ENCODE data around the gene PGD. TPM values are rescaled to one million over a fixed set of nuclear protein-coding genes. Genes with fewer than 3 reads are reported as not detected.
"Not testable (repeated sequence)": the region's sequence is repeated elsewhere in the genome, so short reads cannot be mapped to it uniquely, and the experiment has no call there.

PGD gene
- total RNA-seq, 1 experiment from 2014 or later: 30.2 TPM

- in situ Hi-C loops (cut with HindIII; ENCODE audit: low pct_unique_long_range_greater_than_20kb, low sequenced_read_pairs): no loop called here
- DNase-seq (ENCODE audit: low read depth, low spot score): no peak
These were observed 57.2 kb downstream of the PGD start for GRCh38 chr1:10456048-10456447.

- DNase-seq (ENCODE audit: low read depth, low spot score): no peak
- in situ Hi-C loops (cut with HindIII; ENCODE audit: low pct_unique_long_range_greater_than_20kb, low sequenced_read_pairs): no loop called here
These were observed 57.8 kb downstream of the PGD start for GRCh38 chr1:10456661-10457060.

- in situ Hi-C loops (cut with HindIII; ENCODE audit: low pct_unique_long_range_greater_than_20kb, low sequenced_read_pairs); DNase-seq (ENCODE audit: low read depth, low spot score): not testable (repeated sequence)
These were observed 58.6 kb downstream of the PGD start for GRCh38 chr1:10457462-10457861.

- DNase-seq (ENCODE audit: low read depth, low spot score): no peak
- in situ Hi-C loops (cut with HindIII; ENCODE audit: low pct_unique_long_range_greater_than_20kb, low sequenced_read_pairs): no loop called here
These were observed 59.0 kb downstream of the PGD start for GRCh38 chr1:10457875-10458274.

GRCh38 chr1:10459184-10459583 lies 60.3 kb downstream of the PGD start:
- no peak for DNase-seq (ENCODE audit: low read depth, low spot score)

GRCh38 chr1:10467078-10467477 lies 68.2 kb downstream of the PGD start:
- no peak for DNase-seq (ENCODE audit: low read depth, low spot score)
- in situ Hi-C loops (cut with HindIII; ENCODE audit: low pct_unique_long_range_greater_than_20kb, low sequenced_read_pairs): no loop called here

More at GRCh38 chr1:10459184-10459583, 60.3 kb downstream of the PGD start:
- in situ Hi-C loops (cut with HindIII; ENCODE audit: low pct_unique_long_range_greater_than_20kb, low sequenced_read_pairs): no loop called here

GRCh38 chr1:10470043-10470442 lies 71.2 kb downstream of the PGD start:
- DNase-seq (ENCODE audit: low read depth, low spot score): no peak
- in situ Hi-C loops (cut with HindIII; ENCODE audit: low pct_unique_long_range_greater_than_20kb, low sequenced_read_pairs): no loop called here

Other genes with a start within 250 kb of the PGD start
- gene KIF1B, start 188.5 kb upstream of the PGD start, total RNA-seq (2014; rRNA removed; shearing (Covaris generic)): 18.7 and 20.1 TPM in 2 replicates
- gene CENPS, start 31.4 kb downstream of the PGD start, total RNA-seq (2014; rRNA removed; shearing (Covaris generic)): 13.4 and 14.5 TPM in 2 replicates
- gene CORT, start 51.0 kb downstream of the PGD start, total RNA-seq (2014; rRNA removed; shearing (Covaris generic)): not detected in 2 replicates
- 43.1 and 43.9 TPM in 2 replicates for gene DFFA, start 73.5 kb downstream of the PGD start, total RNA-seq (2014; rRNA removed; shearing (Covaris generic))
- gene PEX14, start 75.9 kb downstream of the PGD start, total RNA-seq (2014; rRNA removed; shearing (Covaris generic)): 9.7 and 14.4 TPM in 2 replicates

All from SK-MEL-5 (cell line).